CD4-positive, alpha-beta T cell (primary cell): ENCODE measurements around the gene ADGRB3. TPM values are rescaled to one million over a fixed set of nuclear protein-coding genes. Genes with fewer than 3 reads are reported as not detected.

Experiments used
- ATAC-seq: fragments of 200-7000 bp; cut with Tn5 transposase; one replicate; pipeline ENCODE4 v1.10.0; 2022; ENCODE audit warnings: mild to moderate bottlenecking; ENCODE audit not compliant: poor library complexity
- CTCF ChIA-PET: fragments of 350-600 bp; sonication (Branson Sonifier 250); formaldehyde crosslinking; loops from one replicate; lab custom pipeline; 2021; ENCODE audit warnings: antibody characterized with exemption, inconsistent platforms; lab: Charles Lee
- POLR2A ChIA-PET: fragments of 350-600 bp; sonication (Branson Sonifier 250); formaldehyde crosslinking; loops from one replicate; lab custom pipeline; 2021; ENCODE audit warnings: antibody characterized with exemption, inconsistent platforms; lab: Charles Lee
- DNase-seq, 14 experiments: peaks; one replicate each; pipeline ENCODE4 v3.0.0-alpha.2; 2013 to 2020; ENCODE audit warnings: mixed read lengths in 2 of 14
- H3K27ac ChIP-seq, 2 donors: one replicate each; pipeline versions ENCODE4 v1.5.1 to v1.7.0; 2013; ENCODE audit warnings: low read length in 2 of 2, low read depth in 1 of 2, mild to moderate bottlenecking in 1 of 2
- H3K27me3 ChIP-seq, 2 experiments: 1 replicate in 1 of 2; 2 replicates in 1 of 2; pipeline versions ENCODE4 v1.6.1 to v1.7.0; 2013; ENCODE audit warnings: low read length in 2 of 2, control low read depth in 1 of 2, mild to moderate bottlenecking in 1 of 2, moderate library complexity in 1 of 2; ENCODE audit not compliant: insufficient read depth in 2 of 2, control insufficient read depth in 1 of 2
- H3K36me3 ChIP-seq: one replicate; pipeline ENCODE4 v1.6.1; 2013; ENCODE audit warnings: low read length, control low read depth; ENCODE audit not compliant: insufficient read depth
- H3K4me1 ChIP-seq: one replicate; pipeline ENCODE4 v1.6.1; 2013; ENCODE audit warnings: low read length, control low read depth; ENCODE audit not compliant: insufficient read depth
- H3K4me3 ChIP-seq: one replicate; pipeline ENCODE4 v1.5.1; 2013; ENCODE audit warnings: mild to moderate bottlenecking, low read length, moderate library complexity
- H3K9me3 ChIP-seq, 2 experiments: 1 replicate in 1 of 2; 2 replicates in 1 of 2; pipeline versions ENCODE4 v1.6.1 to v1.7.0; 2013; ENCODE audit warnings: low read length in 2 of 2, mild to moderate bottlenecking in 2 of 2, control low read depth in 1 of 2, moderate library complexity in 1 of 2; ENCODE audit not compliant: control insufficient read depth in 1 of 2, insufficient read depth in 1 of 2
- H3K27ac Mint-ChIP-seq: one replicate; pipeline ENCODE4 v1.8.0; 2020; ENCODE audit warnings: mixed read lengths
- H3K27me3 Mint-ChIP-seq: one replicate; pipeline ENCODE4 v1.8.0; 2021; ENCODE audit warnings: mixed read lengths
- H3K36me3 Mint-ChIP-seq: one replicate; pipeline ENCODE4 v1.8.0; 2021; ENCODE audit warnings: low read depth, mixed read lengths
- H3K4me1 Mint-ChIP-seq: one replicate; pipeline ENCODE4 v1.8.0; 2021; ENCODE audit warnings: low read depth, mixed read lengths
- H3K4me3 Mint-ChIP-seq: one replicate; pipeline ENCODE4 v1.8.0; 2020; ENCODE audit warnings: mild to moderate bottlenecking, mixed read lengths
- H3K9me3 Mint-ChIP-seq: one replicate; pipeline ENCODE4 v1.8.0; 2020; ENCODE audit warnings: mixed read lengths
- intact Hi-C, 2 experiments: fragments of 100-400 bp; cut with DNase I in 1 of 2; cut with micrococcal nuclease in 1 of 2; formaldehyde crosslinking; loops; one replicate each; pipeline versions ENCODE4 v1.15.1 to v1.9.0; 2023 to 2025; cut with DNase I, micrococcal nuclease
- total RNA-seq, 174 experiments: library from RNA in 2 of 174; stranded (reverse) in 2 of 174; gene quantifications; one replicate each; pipeline ENCODE4 v1.2.3 and lab custom pipeline; 2021 to 2026
- TF ChIP-seq, protein P1 (sequence below): fragments of 200-600 bp; IDR thresholded peaks from one replicate; pipeline ENCODE4 v1.8.0; 2022; ENCODE audit warnings: antibody characterized with exemption, mild to moderate bottlenecking

ADGRB3 gene
- total RNA-seq, 2 experiments from 2014 or later: not detected

DNA sequence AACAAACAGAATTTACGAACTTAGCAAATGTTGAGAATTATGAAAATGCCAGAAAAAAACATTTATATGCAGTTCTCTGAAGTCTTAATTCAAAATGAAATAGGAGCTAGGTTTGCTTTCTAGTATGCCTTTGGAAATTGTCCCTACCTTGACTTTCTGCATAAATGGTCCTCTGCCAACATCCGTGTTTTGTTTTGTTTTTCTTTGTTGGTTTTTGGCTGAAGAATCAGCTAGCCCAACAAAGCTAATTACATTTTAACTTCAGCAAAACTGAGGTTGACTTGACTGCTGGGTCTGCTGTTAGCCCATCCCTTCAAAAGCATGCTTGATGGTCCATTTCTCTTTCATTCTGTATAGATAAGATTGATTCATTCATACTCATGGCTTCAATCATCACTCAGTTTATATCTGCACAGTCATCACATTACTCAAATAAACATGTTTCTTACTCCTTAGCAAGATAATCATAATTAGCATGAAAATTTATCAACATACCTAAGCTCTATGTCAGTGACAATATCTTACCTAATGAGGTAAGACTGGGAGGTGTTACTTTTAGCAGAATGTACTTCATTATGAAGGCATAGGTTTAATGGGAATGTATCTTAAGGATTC is 76.4 kb downstream of the ADGRB3 start:
- TF ChIP-seq, protein P1, sequence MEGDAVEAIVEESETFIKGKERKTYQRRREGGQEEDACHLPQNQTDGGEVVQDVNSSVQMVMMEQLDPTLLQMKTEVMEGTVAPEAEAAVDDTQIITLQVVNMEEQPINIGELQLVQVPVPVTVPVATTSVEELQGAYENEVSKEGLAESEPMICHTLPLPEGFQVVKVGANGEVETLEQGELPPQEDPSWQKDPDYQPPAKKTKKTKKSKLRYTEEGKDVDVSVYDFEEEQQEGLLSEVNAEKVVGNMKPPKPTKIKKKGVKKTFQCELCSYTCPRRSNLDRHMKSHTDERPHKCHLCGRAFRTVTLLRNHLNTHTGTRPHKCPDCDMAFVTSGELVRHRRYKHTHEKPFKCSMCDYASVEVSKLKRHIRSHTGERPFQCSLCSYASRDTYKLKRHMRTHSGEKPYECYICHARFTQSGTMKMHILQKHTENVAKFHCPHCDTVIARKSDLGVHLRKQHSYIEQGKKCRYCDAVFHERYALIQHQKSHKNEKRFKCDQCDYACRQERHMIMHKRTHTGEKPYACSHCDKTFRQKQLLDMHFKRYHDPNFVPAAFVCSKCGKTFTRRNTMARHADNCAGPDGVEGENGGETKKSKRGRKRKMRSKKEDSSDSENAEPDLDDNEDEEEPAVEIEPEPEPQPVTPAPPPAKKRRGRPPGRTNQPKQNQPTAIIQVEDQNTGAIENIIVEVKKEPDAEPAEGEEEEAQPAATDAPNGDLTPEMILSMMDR: no peak
- POLR2A ChIA-PET: no interaction called here

DNA sequence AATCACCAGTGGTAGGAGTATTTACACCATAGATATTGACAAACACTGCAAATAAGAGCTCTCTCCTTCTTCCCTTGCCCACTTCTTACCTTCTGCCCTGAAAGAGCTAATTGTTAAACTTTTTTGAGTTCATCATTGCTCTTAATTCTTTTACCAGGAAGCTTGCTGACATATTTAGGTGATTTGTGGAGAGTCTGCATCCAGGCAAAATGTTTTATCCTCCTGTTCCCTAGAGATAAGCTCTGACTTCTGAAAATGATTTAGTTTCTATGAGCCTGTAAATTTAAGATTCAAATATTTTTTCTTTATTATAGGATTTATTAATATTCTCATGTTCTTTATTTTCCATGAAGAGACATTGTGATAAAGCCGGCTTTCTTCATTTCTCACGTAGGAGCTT is 81.5 kb downstream of the ADGRB3 start:
- H3K4me1 ChIP-seq: no peaks in the 10 kb centered on the region
- no peak for ATAC-seq
- no peaks in the 10 kb centered on the region for H3K4me1 Mint-ChIP-seq
- H3K27me3 ChIP-seq: no peaks in the 10 kb centered on the region
- H3K27ac Mint-ChIP-seq: no peak overlapping the region
- ChIA-PET POLR2A (no interaction called here), CTCF (no interaction called here)
- H3K36me3 Mint-ChIP-seq: no peaks in the 10 kb centered on the region
- no peaks in the 10 kb centered on the region for H3K36me3 ChIP-seq
- no peaks in the 10 kb centered on the region for H3K9me3 ChIP-seq
- no peaks in the 10 kb centered on the region for H3K27me3 Mint-ChIP-seq
- H3K4me3 Mint-ChIP-seq: no peak overlapping the region
- H3K27ac ChIP-seq: no peak overlapping the region
- TF ChIP-seq, protein P1: no peak
- no peaks in the 10 kb centered on the region for H3K9me3 Mint-ChIP-seq
- no peak for DNase-seq
- intact Hi-C loops: no loop called here
- no peak overlapping the region for H3K4me3 ChIP-seq

More for the DNA sequence above, 76.4 kb downstream of the ADGRB3 start:
- no peaks in the 10 kb centered on the region for H3K27me3 Mint-ChIP-seq
- CTCF ChIA-PET: no interaction called here
- no peaks in the 10 kb centered on the region for H3K36me3 Mint-ChIP-seq
- Histone ChIP-seq H3K36me3 (no peaks in the 10 kb centered on the region), H3K27ac (no peak overlapping the region), H3K27me3 (no peaks in the 10 kb centered on the region), H3K4me3 (no peak overlapping the region), H3K4me1 (no peaks in the 10 kb centered on the region), H3K9me3 (no peaks in the 10 kb centered on the region)
- DNase-seq: no peak
- H3K27ac Mint-ChIP-seq: no peak overlapping the region
- H3K9me3 Mint-ChIP-seq: no peaks in the 10 kb centered on the region
- ATAC-seq: no peak
- intact Hi-C loops: no loop called here
- H3K4me3 Mint-ChIP-seq: no peak overlapping the region
- no peaks in the 10 kb centered on the region for H3K4me1 Mint-ChIP-seq

DNA sequence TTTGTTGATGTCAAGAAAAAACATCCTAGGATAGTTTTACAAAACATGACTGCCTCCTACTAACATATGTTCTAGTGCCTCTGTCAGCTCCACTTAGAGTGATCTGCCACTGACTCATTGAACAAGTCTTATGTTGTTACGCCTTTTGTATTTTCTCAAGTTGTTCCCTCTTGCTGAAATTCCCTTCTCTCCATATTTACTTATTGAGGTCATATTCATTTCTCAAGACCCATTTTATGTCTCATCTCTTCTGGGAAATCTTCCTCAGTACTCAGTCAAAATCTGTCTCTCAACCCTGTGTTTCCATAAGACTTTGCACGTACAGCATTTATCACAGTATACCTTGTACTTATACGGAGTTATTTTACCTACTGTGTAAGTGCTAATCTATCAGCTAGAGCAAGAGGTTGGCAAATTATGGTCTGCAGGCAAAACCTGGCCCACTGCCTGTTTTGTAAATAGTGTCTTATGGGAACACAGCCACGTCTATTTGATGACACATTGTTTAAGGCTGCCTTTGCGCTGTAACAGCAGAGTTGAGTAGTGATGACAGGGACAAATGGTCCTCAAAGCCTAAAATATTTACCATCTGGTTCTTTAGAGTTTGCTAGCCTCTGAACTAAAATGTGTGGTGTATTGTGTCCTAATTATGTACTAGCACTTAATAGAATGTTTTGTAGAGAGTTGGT is 83.4 kb downstream of the ADGRB3 start:
- Mint-ChIP-seq H3K9me3 (no peaks in the 10 kb centered on the region), H3K4me3 (no peak overlapping the region), H3K27ac (no peak overlapping the region), H3K36me3 (no peaks in the 10 kb centered on the region), H3K27me3 (no peaks in the 10 kb centered on the region), H3K4me1 (no peaks in the 10 kb centered on the region)
- no peaks in the 10 kb centered on the region for H3K27me3 ChIP-seq
- no peaks in the 10 kb centered on the region for H3K36me3 ChIP-seq
- TF ChIP-seq, protein P1: no peak
- no peak overlapping the region for H3K27ac ChIP-seq
- no peak overlapping the region for H3K4me3 ChIP-seq
- no peaks in the 10 kb centered on the region for H3K9me3 ChIP-seq
- ATAC-seq (no peak), DNase-seq (no peak)
- POLR2A ChIA-PET: no interaction called here
- intact Hi-C loops: no loop called here
- CTCF ChIA-PET: no interaction called here
- H3K4me1 ChIP-seq: no peaks in the 10 kb centered on the region
